BJ (cell line): ENCODE results near the gene ZNF215. TPM values are rescaled to one million over a fixed set of nuclear protein-coding genes. Genes with fewer than 3 reads are reported as not detected.
"Not testable (repeated sequence)": the region's sequence is repeated elsewhere in the genome, so short reads cannot be mapped to it uniquely, and the experiment has no call there.

Experiments
- CTCF ChIA-PET: fragments of 350-600 bp; formaldehyde crosslinking; extraction: SDS; loops from one replicate; lab custom pipeline; 2021; ENCODE audit warnings: antibody characterized with exemption, inconsistent platforms; lab: Yijun Ruan, JAX
- POLR2A ChIA-PET: fragments of 300-600 bp; sonication (Branson Sonifier 250); formaldehyde crosslinking; extraction: SDS; loops from one replicate; lab custom pipeline; 2021; ENCODE audit warnings: antibody characterized with exemption; lab: Charles Lee
- DNase-seq: peaks from one replicate; pipeline ENCODE4 v3.0.0-alpha.2; 2011; ENCODE audit warnings: low read depth
- H3K27me3 ChIP-seq: 2 replicates; pipeline ENCODE4 v1.6.0; 2011; ENCODE audit warnings: low read length; ENCODE audit not compliant: control insufficient read depth, insufficient read depth
- H3K36me3 ChIP-seq: 2 replicates; pipeline ENCODE4 v1.5.1; 2011; ENCODE audit warnings: low read length; ENCODE audit not compliant: control insufficient read depth, insufficient read depth
- H3K4me3 ChIP-seq: 2 replicates; pipeline ENCODE4 v1.5.1; 2011; ENCODE audit warnings: low read depth, mild to moderate bottlenecking, control low read depth, low read length
- polyA plus RNA-seq: library from polyadenylated mRNA; depleted of rRNA; stranded (reverse); fragments of >200 nt; gene quantifications from 2 replicates; pipeline ENCODE4 v1.2.3, GENCODE V29; 2011
- TF ChIP-seq, protein P1 (sequence below): IDR thresholded peaks from 2 replicates; pipeline ENCODE4 v1.5.1; 2011; ENCODE audit warnings: low read depth, mild to moderate bottlenecking, control low read depth, inconsistent platforms, low read length, moderate library complexity; ENCODE audit not compliant: insufficient read depth

Gene ZNF215
- polyA plus RNA-seq, 1 experiment = 3.4 TPM

DNA sequence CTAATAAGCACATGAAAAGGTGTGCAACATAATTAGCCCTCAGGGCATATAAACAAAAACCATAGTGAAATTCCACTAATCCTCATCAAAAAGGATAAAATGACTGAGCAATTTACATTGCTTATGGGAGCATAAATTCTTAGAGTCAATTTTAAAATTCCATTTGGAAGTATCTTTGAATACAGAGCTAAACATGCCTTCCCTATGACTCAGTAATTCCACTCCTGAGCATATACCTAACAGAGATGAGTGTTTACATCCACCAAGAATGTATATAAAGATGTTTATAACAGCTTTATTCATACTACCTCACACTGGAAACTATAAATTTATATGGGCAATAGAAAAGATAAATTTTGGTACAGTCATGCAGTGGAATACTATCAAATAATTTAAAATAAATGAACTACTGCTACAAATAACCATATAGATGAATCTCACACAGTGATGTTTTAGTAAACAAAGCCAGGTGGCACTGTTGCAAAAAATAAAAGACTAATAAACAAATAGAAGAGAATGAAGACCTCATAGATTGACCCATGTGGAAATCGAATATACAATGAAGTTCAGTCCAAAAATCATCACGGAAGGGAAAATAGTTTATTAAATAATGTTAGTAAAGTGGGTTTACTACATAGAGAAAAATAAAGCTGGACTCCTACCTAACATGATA is 25.8 kb upstream of the ZNF215 start:
- POLR2A ChIA-PET = no interaction called here
- no peak for DNase-seq
- CTCF ChIA-PET = no interaction called here
- TF ChIP-seq, protein P1, sequence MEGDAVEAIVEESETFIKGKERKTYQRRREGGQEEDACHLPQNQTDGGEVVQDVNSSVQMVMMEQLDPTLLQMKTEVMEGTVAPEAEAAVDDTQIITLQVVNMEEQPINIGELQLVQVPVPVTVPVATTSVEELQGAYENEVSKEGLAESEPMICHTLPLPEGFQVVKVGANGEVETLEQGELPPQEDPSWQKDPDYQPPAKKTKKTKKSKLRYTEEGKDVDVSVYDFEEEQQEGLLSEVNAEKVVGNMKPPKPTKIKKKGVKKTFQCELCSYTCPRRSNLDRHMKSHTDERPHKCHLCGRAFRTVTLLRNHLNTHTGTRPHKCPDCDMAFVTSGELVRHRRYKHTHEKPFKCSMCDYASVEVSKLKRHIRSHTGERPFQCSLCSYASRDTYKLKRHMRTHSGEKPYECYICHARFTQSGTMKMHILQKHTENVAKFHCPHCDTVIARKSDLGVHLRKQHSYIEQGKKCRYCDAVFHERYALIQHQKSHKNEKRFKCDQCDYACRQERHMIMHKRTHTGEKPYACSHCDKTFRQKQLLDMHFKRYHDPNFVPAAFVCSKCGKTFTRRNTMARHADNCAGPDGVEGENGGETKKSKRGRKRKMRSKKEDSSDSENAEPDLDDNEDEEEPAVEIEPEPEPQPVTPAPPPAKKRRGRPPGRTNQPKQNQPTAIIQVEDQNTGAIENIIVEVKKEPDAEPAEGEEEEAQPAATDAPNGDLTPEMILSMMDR = no peak
- no peak overlapping the region for H3K4me3 ChIP-seq
- no peaks in the 10 kb centered on the region for H3K36me3 ChIP-seq
- no peaks in the 10 kb centered on the region for H3K27me3 ChIP-seq

DNA sequence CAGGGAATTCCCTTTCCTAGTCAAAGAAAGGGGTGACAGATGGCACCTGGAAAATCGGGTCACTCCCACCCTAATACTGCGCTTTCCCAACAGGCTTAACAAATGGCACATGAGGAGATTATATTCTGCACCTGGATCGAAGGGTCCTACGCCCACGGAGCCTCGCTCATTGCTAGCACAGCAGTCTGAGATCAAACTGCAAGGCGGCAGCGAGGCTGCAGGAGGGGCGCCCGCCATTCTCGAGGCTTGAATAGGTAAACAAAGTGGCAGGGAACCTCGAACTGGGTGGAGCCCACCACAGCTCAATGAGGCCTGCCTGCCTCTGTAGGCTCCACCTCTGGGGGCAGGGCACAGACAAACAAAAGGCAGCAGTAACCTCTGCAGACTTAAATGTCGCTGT is 21.4 kb upstream of the ZNF215 start:
- POLR2A ChIA-PET, H3K36me3 ChIP-seq, H3K4me3 ChIP-seq, DNase-seq, H3K27me3 ChIP-seq: not testable (repeated sequence)
- CTCF ChIA-PET = interaction anchor here (0.8 kb wide), 1 partner anchor 47 kb away, joined by 3 read pairs; no protein-coding TSS in a partner anchor

DNA sequence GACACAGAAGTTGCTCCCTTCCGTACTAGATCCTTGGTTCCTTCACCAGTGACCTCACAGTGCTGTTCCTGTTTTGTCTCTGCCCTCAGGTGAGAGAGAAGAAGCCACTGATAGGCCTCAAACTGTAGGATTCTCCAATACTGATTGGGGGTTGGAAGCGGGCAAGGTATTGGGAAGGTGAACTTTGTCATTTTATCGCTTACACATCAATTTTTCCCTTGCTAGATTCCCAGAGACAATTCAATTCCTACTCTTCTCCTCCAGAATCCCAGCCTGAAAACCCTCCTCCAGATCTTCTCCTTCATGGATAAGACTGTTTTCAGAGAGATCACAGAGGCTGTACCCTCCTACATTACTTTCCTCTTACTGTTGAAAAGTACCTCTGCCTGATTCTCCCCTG is 14.8 kb upstream of the ZNF215 start:
- H3K36me3 ChIP-seq = no peaks in the 10 kb centered on the region
- H3K27me3 ChIP-seq = no peaks in the 10 kb centered on the region
- H3K4me3 ChIP-seq = no peak overlapping the region
- no peak for DNase-seq
- ChIA-PET CTCF (no interaction called here), POLR2A (no interaction called here)
- TF ChIP-seq, protein P1 = no peak

DNA sequence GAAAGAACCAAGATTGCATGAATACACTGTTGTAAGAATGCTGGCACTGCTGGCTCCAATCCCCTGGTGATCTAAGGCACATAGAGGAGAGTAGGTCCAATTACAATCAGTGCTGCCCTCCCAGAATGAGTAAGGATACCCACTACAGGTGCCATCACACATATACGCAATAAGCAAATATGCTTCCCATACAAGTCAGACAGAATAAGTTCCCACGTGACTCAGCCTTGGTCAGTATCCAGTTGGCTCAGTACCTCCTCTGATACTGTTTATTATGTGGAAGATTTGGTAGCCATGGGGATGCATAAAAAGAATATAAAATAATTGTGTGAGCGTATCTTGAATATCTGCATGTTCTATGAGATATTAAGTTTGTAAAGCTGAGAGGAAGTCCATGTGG is 14.3 kb upstream of the ZNF215 start:
- DNase-seq = no peak
- CTCF ChIA-PET = no interaction called here
- no peaks in the 10 kb centered on the region for H3K36me3 ChIP-seq
- TF ChIP-seq, protein P1 = no peak
- no peak overlapping the region for H3K4me3 ChIP-seq
- no peaks in the 10 kb centered on the region for H3K27me3 ChIP-seq
- POLR2A ChIA-PET = no interaction called here

DNA sequence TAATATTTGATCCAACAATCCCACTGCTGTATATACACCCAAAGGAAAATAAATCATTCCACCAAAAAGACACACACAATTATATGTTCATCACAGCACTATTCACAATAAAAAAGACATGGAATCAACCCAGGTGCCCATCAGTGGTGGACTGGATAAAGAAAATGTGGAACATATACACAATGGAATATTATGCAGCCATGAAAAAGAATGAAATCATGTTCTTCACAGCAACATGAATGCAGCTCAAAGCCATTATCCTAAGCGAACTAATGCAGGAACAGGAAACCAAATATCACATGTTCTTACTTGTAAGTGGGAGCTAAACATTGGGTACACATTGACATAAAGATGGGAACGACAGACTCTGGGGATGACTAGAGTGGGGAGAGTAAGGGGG is 6.5 kb upstream of the ZNF215 start:
- DNase-seq = no peak
- CTCF ChIA-PET = interaction anchor here (1.5 kb wide), 1 partner anchor 108 kb away, joined by 3 read pairs; no protein-coding TSS in a partner anchor
- TF ChIP-seq, protein P1 = no peak
- Histone ChIP-seq H3K4me3 (no peak overlapping the region), H3K36me3 (no peaks in the 10 kb centered on the region), H3K27me3 (no peaks in the 10 kb centered on the region)
- POLR2A ChIA-PET = no interaction called here

DNA sequence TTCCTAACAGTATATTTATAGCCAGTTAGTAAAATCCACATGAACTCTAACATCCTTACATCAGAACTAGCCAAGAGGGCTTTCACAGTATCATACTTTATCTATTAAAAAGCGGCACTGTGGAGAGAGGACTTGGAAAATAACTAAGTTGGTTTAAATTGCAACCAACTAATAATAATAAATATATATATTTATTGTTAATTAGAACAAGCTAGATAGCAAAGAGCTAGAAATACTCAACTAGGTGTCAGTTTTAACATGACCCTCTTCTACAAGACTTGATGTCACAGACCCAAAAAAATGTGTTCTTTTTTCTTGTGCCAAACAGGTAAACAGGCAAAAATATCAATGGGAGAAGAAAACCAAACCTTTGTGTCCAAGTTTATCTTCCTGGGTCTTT is 5.5 kb upstream of the ZNF215 start, which contains the start of gene OR2D3:
TSS of gene OR2D3 (plus strand) at position 301 of the 400 bp plus-strand sequence. CDS start at position 301, 0 bp downstream.
- ChIA-PET CTCF (no interaction called here), POLR2A (no interaction called here)
- Histone ChIP-seq H3K4me3 (no peak within 1 kb of the TSS), H3K27me3 (no peaks in the 10 kb centered on the region), H3K36me3 (no peaks in the 10 kb centered on the region)
- no peak for DNase-seq
- TF ChIP-seq, protein P1 = no peak
